Measurements from ENCODE around the gene DNAAF5. TPM values are rescaled to one million over a fixed set of nuclear protein-coding genes. Genes with fewer than 3 reads are reported as not detected.

The DNAAF5 gene
- total and polyA plus RNA-seq, 2 of the 13 experiments (the other 11 are each of a cell fraction or from before 2014, with no cell fraction given): 11.9 to 21.5 TPM

DNA sequence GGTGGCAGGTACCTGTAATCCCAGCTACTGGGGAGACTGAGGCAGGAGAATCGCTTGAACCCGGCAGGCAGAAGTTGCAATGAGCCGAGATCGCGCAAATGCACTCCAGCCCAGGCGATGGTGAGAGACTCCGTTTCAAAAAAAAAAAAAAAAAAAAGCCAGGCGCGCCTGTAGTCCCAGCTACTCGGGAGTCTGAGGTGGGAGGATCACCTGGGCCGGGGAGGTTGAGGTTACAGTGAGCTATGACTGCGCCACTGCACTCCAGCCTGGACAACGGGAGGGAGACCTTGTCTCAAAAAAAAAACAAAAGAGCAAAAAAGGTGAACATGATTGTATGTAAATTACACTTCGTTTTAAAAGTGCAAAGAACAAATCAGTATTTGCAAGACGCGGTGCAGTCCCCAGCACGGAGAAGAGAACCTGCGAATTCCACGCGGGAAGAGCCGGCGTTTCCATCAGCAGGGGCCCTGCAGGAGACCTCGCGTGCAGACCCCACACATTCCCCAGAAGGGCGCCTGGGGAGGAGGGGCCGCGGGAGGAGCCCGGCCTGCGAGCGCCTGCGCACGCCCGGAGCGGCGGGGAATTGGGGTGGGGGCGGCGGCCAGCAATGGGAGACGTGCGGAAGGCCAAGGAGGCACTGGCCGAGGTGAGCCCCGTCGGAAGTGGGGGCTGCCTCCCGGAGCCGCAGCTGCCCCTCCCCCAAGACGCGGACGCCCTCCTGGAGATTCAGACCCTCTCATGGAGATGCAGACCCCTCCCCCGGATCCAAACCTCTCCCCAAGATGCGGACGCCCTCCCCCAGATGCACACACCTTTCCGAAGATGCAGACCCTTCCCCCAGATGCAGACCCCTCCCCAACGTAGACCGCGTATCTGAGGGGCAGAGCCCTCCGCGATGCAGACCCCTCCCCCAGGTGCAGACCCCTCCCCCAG lies 89.1 kb downstream of the DNAAF5 start (continued):
- TF ChIP-seq ARHGAP35 (CRISPR knock-in tag; IDR thresholded peaks at IDR 0.05; ENCODE audit: borderline replicate concordance) (no peak), TAF15 (IDR thresholded peaks at IDR 0.05; ENCODE audit: low read depth, low read length, poor library complexity, severe bottlenecking) (no peak), TEAD3 (CRISPR knock-in tag; optimal IDR thresholded peaks at IDR 0.05; ENCODE audit: borderline replicate concordance) (peak; percentile 11), KAT7 (CRISPR knock-in tag; IDR thresholded peaks at IDR 0.05; ENCODE audit: borderline replicate concordance) (no peak; the same call in 1 of the 2 replicates), NKX3-1 (CRISPR knock-in tag; IDR thresholded peaks at IDR 0.05) (no peak), DMAP1 (CRISPR knock-in tag; IDR thresholded peaks at IDR 0.05) (peak; percentile 38), ZNF607 (CRISPR knock-in tag; IDR thresholded peaks at IDR 0.05; ENCODE audit: borderline replicate concordance) (0 out of 2 replicates have a peak, but pooled peaks have one; percentile 16), PRMT3 (CRISPR knock-in tag; IDR thresholded peaks at IDR 0.05; ENCODE audit: borderline replicate concordance, low read depth) (no peak), ARNTL (CRISPR knock-in tag; IDR thresholded peaks at IDR 0.05) (0 out of 2 replicates have a peak, but pooled peaks have one; percentile 14), ZNF282 (IDR thresholded peaks at IDR 0.05; ENCODE audit: partially characterized antibody) (no peak), TGIF2 (CRISPR knock-in tag; IDR thresholded peaks at IDR 0.05) (no peak), ZNF674 (CRISPR knock-in tag; IDR thresholded peaks at IDR 0.05; ENCODE audit: low read depth) (no peak), ZFY (CRISPR knock-in tag; IDR thresholded peaks at IDR 0.05) (peak; percentile 12; the same call in 1 of the 2 replicates), ADNP (CRISPR knock-in tag; IDR thresholded peaks at IDR 0.05) (no peak), MYNN (CRISPR knock-in tag; IDR thresholded peaks at IDR 0.05; ENCODE audit: low read depth) (no peak)
- TF ChIP-seq, protein P1, sequence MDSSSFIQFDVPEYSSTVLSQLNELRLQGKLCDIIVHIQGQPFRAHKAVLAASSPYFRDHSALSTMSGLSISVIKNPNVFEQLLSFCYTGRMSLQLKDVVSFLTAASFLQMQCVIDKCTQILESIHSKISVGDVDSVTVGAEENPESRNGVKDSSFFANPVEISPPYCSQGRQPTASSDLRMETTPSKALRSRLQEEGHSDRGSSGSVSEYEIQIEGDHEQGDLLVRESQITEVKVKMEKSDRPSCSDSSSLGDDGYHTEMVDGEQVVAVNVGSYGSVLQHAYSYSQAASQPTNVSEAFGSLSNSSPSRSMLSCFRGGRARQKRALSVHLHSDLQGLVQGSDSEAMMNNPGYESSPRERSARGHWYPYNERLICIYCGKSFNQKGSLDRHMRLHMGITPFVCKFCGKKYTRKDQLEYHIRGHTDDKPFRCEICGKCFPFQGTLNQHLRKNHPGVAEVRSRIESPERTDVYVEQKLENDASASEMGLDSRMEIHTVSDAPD (CRISPR knock-in tag; IDR thresholded peaks at IDR 0.05): no peak
- TF ChIP-seq, protein P2, sequence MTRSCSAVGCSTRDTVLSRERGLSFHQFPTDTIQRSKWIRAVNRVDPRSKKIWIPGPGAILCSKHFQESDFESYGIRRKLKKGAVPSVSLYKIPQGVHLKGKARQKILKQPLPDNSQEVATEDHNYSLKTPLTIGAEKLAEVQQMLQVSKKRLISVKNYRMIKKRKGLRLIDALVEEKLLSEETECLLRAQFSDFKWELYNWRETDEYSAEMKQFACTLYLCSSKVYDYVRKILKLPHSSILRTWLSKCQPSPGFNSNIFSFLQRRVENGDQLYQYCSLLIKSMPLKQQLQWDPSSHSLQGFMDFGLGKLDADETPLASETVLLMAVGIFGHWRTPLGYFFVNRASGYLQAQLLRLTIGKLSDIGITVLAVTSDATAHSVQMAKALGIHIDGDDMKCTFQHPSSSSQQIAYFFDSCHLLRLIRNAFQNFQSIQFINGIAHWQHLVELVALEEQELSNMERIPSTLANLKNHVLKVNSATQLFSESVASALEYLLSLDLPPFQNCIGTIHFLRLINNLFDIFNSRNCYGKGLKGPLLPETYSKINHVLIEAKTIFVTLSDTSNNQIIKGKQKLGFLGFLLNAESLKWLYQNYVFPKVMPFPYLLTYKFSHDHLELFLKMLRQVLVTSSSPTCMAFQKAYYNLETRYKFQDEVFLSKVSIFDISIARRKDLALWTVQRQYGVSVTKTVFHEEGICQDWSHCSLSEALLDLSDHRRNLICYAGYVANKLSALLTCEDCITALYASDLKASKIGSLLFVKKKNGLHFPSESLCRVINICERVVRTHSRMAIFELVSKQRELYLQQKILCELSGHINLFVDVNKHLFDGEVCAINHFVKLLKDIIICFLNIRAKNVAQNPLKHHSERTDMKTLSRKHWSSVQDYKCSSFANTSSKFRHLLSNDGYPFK (CRISPR knock-in tag; IDR thresholded peaks at IDR 0.05; ENCODE audit: borderline replicate concordance): no peak
- TF ChIP-seq, protein P3, sequence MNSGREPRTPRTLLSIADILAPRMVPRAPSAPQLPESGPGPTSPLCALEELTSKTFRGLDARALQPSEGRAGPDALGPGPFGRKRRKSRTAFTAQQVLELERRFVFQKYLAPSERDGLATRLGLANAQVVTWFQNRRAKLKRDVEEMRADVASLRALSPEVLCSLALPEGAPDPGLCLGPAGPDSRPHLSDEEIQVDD (CRISPR knock-in tag; IDR thresholded peaks at IDR 0.05; ENCODE audit: borderline replicate concordance): no peak
- TF ChIP-seq, protein P4, sequence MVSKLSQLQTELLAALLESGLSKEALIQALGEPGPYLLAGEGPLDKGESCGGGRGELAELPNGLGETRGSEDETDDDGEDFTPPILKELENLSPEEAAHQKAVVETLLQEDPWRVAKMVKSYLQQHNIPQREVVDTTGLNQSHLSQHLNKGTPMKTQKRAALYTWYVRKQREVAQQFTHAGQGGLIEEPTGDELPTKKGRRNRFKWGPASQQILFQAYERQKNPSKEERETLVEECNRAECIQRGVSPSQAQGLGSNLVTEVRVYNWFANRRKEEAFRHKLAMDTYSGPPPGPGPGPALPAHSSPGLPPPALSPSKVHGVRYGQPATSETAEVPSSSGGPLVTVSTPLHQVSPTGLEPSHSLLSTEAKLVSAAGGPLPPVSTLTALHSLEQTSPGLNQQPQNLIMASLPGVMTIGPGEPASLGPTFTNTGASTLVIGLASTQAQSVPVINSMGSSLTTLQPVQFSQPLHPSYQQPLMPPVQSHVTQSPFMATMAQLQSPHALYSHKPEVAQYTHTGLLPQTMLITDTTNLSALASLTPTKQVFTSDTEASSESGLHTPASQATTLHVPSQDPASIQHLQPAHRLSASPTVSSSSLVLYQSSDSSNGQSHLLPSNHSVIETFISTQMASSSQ (IDR thresholded peaks at IDR 0.05; ENCODE audit: low read depth): no peak
- TF ChIP-seq, protein P4 (CRISPR knock-in tag; IDR thresholded peaks at IDR 0.05; ENCODE audit: borderline replicate concordance): no peak

All from HepG2 (cell line).